ENCODE measurements around the gene ZDHHC8. TPM values are rescaled to one million over a fixed set of nuclear protein-coding genes. Genes with fewer than 3 reads are reported as not detected.
A peak's percentile ranks its signal among the peaks of the same experiment; 100 is the strongest.

ZDHHC8 gene
- total RNA-seq, 4 donors from 2014 or later, result 11.8 to 27.8 (median 16.4) TPM

GRCh38 chr22:20174785-20175596, 43.4 kb downstream of the ZDHHC8 start:
- TF ChIP-seq CTCF (IDR thresholded peaks at IDR 0.05), result peak in 1 of 4 experiments; percentile 29
- TF ChIP-seq EP300 (IDR thresholded peaks at IDR 0.05), result no peak
- no peak for TF ChIP-seq POLR2A (IDR thresholded peaks at IDR 0.05)
- no peak for TF ChIP-seq POLR2AphosphoS5 (IDR thresholded peaks at IDR 0.05)
- Histone ChIP-seq H3K9me3 (no peaks in the 10 kb centered on the region), H3K27me3 (peaks cover 1% of the 10 kb centered on the region), H3K36me3 (no peaks in the 10 kb centered on the region), H3K27ac (no peak overlapping the region), H3K4me1 (no peaks in the 10 kb centered on the region), H3K4me3 (no peak overlapping the region)
- no peak for ATAC-seq
- WGBS, 2 donors (ENCODE audit: low coverage in 1 of 2), result 0 to 63% methylated on average over 1 to 4 of the region's 19 CpGs

- TF ChIP-seq POLR2AphosphoS5 (IDR thresholded peaks at IDR 0.05), result no peak
- TF ChIP-seq CTCF (IDR thresholded peaks at IDR 0.05), result no peak
- WGBS, 2 donors (ENCODE audit: low coverage in 1 of 2), result 73 to 91% methylated on average over 4 to 9 of the region's 12 CpGs
- Histone ChIP-seq H3K27me3 (peaks cover 3% of the 10 kb centered on the region), H3K4me1 (no peaks in the 10 kb centered on the region), H3K27ac (no peak overlapping the region), H3K9me3 (no peaks in the 10 kb centered on the region), H3K36me3 (no peaks in the 10 kb centered on the region), H3K4me3 (no peak overlapping the region)
- no peak for ATAC-seq
These were observed 43.9 kb downstream of the ZDHHC8 start for GRCh38 chr22:20175597-20175900.

GRCh38 chr22:20176421-20177085, 44.9 kb downstream of the ZDHHC8 start:
- WGBS, 2 donors (ENCODE audit: low coverage in 1 of 2), result 54 to 73% methylated on average over 2 to 9 of the region's 17 CpGs
- no peak for ATAC-seq
- TF ChIP-seq CTCF (IDR thresholded peaks at IDR 0.05) (no peak), POLR2A (IDR thresholded peaks at IDR 0.05) (no peak), POLR2AphosphoS5 (IDR thresholded peaks at IDR 0.05) (no peak), EP300 (IDR thresholded peaks at IDR 0.05) (no peak)

GRCh38 chr22:20177217-20177911, 45.8 kb downstream of the ZDHHC8 start:
- Histone ChIP-seq H3K27ac (no peak overlapping the region), H3K4me3 (no peak overlapping the region), H3K9me3 (no peaks in the 10 kb centered on the region), H3K4me1 (no peaks in the 10 kb centered on the region), H3K27me3 (peaks cover 3% of the 10 kb centered on the region), H3K36me3 (no peaks in the 10 kb centered on the region)
- 90% methylated on average over 2 of the region's 21 CpGs; no CpG with 5 or more reads in 1 of the 2 donors for WGBS, 2 donors (ENCODE audit: low coverage in 1 of 2)
- no peak for ATAC-seq
- TF ChIP-seq CTCF (IDR thresholded peaks at IDR 0.05), result no peak
- TF ChIP-seq POLR2AphosphoS5 (IDR thresholded peaks at IDR 0.05), result no peak
- no peak for TF ChIP-seq EP300 (IDR thresholded peaks at IDR 0.05)
- TF ChIP-seq POLR2A (IDR thresholded peaks at IDR 0.05), result no peak

More at GRCh38 chr22:20176421-20177085, 44.9 kb downstream of the ZDHHC8 start:
- no peak overlapping the region for H3K27ac ChIP-seq
- no peaks in the 10 kb centered on the region for H3K9me3 ChIP-seq
- peaks cover 3% of the 10 kb centered on the region for H3K27me3 ChIP-seq
- no peak overlapping the region for H3K4me3 ChIP-seq
- H3K4me1 ChIP-seq, result no peaks in the 10 kb centered on the region
- H3K36me3 ChIP-seq, result no peaks in the 10 kb centered on the region
